Right renal cortex interstitium (tissue), 3 donors: ENCODE data around the gene KLK13. TPM values are rescaled to one million over a fixed set of nuclear protein-coding genes. Genes with fewer than 3 reads are reported as not detected.

Experiments used
- DNase-seq, 3 donors: peaks; one replicate each; pipeline ENCODE4 v3.0.0-alpha.2; 2013; ENCODE audit warnings: low read depth in 3 of 3, low spot score in 2 of 3
- polyA plus RNA-seq, 3 donors: library from polyadenylated mRNA; unstranded; fragments of 120-200 nt; gene quantifications; one replicate each; pipeline ENCODE4 v1.2.1, GENCODE V29; 2013; ENCODE audit not compliant: insufficient read length in 3 of 3

KLK13 gene
- under 1 TPM; 0.33 to 0.72 (median 0.62) TPM for polyA plus RNA-seq

- DNase-seq = no peak
These were observed at the start of gene KLK13 for GRCh38 chr19:51064534-51065220. Gene KLK13, minus strand, starts transcription at chr19:51065092. Its CDS starts 25 bp downstream, at chr19:51065067.

- DNase-seq = no peak
These were observed 49.3 kb upstream of the KLK13 start for GRCh38 chr19:51114087-51114729.

DNA sequence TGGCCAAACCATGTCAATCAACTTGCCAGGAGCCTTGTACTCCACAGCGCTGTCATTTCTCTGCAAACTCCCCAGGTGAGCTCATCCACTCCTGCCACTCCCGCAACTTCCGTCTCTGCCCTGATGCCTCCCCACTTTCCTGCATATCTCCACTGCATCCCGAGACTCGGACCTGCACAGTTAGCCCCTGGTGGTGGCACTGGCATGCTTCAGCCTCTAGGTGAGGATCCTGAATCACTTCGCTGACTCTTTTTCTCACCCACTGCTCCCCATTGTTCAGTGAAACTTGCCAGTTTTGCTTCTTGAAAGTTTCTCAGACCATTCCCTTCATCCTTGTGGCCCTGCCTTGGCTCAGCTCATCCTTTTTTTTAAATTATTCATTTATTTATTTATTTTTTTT lies 46.7 kb upstream of the KLK13 start:
- DNase-seq = no peak

DNA sequence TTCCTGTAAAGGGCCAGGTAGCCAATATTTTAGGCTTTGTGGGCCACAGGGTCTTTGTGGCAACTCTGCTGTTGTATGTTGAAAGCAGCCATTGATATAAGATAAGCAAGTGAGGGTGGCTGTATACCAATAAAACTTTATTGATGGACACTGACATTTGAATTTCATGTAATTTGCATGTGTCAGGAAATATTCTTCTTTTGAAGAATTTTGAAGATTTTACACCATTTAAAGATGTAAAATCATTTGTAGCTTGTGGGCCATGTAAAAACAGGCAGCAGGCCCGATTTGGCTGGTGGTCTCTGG lies 45.7 kb upstream of the KLK13 start:
- no peak for DNase-seq

DNA sequence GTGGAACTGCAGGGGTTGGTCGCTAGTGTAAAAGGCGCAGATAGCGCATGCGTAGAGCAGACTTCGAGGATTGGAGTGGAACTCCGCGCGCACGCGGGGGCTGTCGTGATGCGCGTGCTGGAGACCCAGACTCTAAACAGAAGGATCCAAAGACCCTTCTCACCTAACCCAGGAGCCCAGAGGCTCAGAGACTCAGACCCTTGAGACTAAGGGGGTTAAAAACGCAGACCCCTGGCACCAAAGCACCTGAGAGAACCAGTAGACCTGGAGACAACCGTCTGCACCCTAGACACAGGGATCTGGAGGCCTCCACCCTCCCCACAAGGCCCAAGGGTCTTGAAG lies 43.9 kb upstream of the KLK13 start:
- no peak for DNase-seq

GRCh38 chr19:51108066-51108804 lies 43.3 kb upstream of the KLK13 start, which contains the start of gene CTU1:
Gene CTU1, minus strand, starts transcription at chr19:51108409. Its CDS starts 3,840 bp downstream, at chr19:51104569.
- DNase-seq = peak; percentile 92 to 97 (median 96)

- DNase-seq = no peak
These were observed 42.6 kb upstream of the KLK13 start for GRCh38 chr19:51107406-51108065.

- no peak for DNase-seq
These were observed 39.0 kb upstream of the KLK13 start for GRCh38 chr19:51103926-51104341.

- DNase-seq = no peak
These were observed 38.1 kb upstream of the KLK13 start for GRCh38 chr19:51102991-51103390.

DNA sequence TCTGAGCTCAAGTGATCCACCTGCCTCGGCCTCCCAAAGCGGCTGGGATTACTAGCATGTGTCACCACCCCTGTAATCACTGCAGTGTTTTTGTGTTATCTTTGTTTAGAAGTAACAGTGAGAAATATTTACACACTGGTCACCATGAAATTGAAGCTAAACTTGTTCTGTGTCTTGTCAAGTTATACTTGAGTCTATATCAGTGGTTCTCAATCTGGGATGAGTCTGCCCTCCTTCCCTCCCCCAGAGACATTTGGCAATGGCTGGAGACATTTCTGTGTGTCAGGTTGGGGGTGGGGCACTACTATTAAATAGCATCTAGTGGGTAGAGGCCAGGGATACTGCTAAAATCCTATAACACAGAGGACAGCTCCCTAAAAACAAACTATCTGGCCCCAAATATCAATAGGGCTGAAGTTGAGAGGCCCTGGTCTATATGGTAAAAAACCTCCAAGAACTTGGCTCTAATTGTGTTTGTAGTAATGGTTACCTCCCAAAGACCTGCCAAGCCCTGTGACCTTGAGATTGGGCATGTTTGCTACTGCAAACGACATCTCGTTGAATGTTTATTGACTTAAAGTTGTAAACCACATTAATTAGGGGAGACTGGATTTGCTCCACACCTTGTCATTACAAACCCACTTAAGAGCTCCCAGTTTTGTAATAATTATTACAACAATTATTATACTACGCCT lies 36.4 kb upstream of the KLK13 start:
- no peak for DNase-seq

DNA sequence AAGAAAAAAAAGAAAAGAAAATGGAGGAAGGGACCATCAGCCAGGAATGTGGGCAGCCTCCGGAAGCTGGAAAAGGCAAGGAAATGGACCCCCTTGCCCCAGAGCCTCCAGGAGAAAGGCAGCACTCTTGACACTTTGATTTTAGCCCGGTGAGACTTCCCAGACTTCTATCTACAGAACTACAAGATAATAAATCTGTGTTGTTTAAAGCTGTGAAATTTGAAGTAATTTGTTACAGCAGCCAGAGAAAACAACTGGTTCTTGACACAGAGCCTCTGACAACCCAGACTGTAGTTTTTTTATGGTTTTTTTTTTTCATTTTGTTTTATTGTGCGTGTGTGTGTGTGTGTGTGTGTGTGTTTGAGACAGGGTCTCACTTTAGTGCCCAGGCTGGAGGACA lies 35.7 kb upstream of the KLK13 start:
- no peak for DNase-seq

GRCh38 chr19:51099047-51099382 lies 34.1 kb upstream of the KLK13 start:
- DNase-seq = no peak

GRCh38 chr19:51098365-51099046 lies 33.6 kb upstream of the KLK13 start:
- no peak for DNase-seq

- no peak for DNase-seq
These were observed 32.9 kb upstream of the KLK13 start for GRCh38 chr19:51097796-51098195.

- no peak for DNase-seq
These were observed 32.4 kb upstream of the KLK13 start for GRCh38 chr19:51097166-51097738.

GRCh38 chr19:51096473-51097165 lies 31.7 kb upstream of the KLK13 start:
- DNase-seq = no peak

DNA sequence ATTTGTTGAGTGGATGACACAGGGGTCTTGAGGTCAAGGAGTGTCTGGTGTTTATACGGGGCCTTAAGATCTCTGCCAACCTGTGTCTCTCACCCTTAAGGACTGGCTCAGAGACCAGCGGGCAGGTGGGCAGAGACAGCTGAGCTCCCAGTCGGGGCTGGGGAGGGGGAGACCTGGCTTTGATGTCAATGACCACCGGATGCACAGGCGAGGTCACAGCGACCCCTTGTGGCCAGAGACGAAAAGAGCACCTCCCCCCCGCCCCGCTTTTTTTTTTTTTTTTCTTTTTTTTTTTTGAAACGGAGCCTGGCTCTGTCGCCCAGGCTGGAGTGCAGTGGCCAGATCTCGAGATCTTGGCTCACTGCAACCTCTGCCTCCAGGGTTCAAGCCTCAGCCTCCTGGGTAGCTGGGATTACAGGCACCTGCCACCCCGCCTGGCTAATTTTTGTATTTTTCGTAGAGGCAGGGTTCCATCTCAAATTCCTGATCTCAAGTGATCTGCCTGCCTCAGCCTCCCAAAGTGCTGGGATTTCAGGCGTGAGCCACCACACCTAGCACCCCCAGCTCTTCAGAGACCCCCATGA lies 29.9 kb upstream of the KLK13 start:
- no peak for DNase-seq

DNA sequence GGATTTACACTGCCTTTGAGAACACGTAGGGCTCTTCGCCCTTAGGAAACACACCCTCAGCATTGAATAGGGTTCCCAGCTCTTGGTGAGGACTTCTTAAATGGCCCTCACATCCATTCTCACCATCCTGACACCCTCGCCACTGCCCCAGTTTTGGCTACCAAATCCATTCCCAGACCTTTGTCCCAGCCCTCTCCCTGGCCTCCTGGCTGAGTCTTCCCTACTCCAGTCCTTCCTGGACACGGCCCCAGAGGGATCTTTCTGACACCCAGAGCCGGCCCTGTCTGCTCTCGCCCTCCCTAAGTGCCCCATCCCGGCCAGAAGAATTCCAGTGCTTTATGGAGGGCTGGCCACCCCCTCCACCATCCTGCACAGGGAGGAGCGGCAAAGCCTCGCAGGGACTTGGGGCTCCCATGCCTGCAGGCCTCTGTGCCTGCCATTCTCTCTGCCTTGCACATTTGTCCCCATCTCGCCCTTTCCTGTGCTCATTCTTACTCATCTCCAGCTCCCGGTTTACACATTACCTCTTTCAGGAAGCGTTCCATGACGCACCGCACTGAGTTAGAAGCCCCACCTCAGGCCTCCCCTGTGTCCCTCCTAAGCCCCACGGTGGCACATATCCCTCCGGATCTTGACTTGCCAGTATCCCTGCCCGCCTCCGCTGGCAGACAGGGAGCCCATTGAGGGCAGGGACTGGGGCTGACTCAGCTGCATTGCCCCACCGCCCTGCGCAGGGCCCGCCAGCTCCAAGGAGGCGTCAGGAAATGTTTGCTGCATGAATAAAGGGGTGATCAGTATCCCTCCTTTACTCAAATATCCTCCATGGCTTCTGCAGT lies 28.8 kb upstream of the KLK13 start:
- no peak for DNase-seq
